Neural cell (in vitro differentiated cells): ENCODE measurements around the gene ST6GALNAC2. TPM values are rescaled to one million over a fixed set of nuclear protein-coding genes. Genes with fewer than 3 reads are reported as not detected.

ENCODE experiments used
- H2AFZ ChIP-seq: fragments of 200-600, 300-800 bp; sonication (generic), shearing (Covaris generic); 2 replicates; pipeline ENCODE4 v1.6.0; 2014; ENCODE audit warnings: low read depth, mild to moderate bottlenecking, antibody characterized with exemption, low read length, moderate library complexity
- H3F3A ChIP-seq: fragments of 200-600 bp; shearing (Covaris generic); 2 replicates; pipeline ENCODE4 v1.6.1; 2016; ENCODE audit warnings: mild to moderate bottlenecking, moderate library complexity, mixed read lengths, antibody characterized with exemption, low read length; ENCODE audit not compliant: insufficient read depth, poor library complexity, severe bottlenecking
- H3K27ac ChIP-seq: fragments of 200-600, 300-800 bp; sonication (generic), shearing (Covaris generic); 2 replicates; pipeline ENCODE4 v1.5.1; 2014; ENCODE audit warnings: mild to moderate bottlenecking, low read length, moderate library complexity
- H3K27me3 ChIP-seq: fragments of 300-800, 200-600 bp; sonication (generic), shearing (Covaris generic); 2 replicates; pipeline ENCODE4 v1.6.0; 2014; ENCODE audit warnings: mild to moderate bottlenecking, low read depth, low read length, moderate library complexity; ENCODE audit not compliant: insufficient read depth
- H3K36me3 ChIP-seq: fragments of 300-800, 200-600 bp; sonication (generic), shearing (Covaris generic); 2 replicates; pipeline ENCODE4 v1.5.1; 2014; ENCODE audit warnings: mild to moderate bottlenecking, antibody characterized with exemption, low read length, moderate library complexity; ENCODE audit not compliant: insufficient read depth
- H3K4me2 ChIP-seq: fragments of 300-800, 200-600 bp; sonication (generic), shearing (Covaris generic); 2 replicates; pipeline ENCODE4 v1.6.0; 2014; ENCODE audit warnings: mild to moderate bottlenecking, low read length
- H3K4me3 ChIP-seq: fragments of 300-800, 200-600 bp; sonication (generic), shearing (Covaris generic); 2 replicates; pipeline ENCODE4 v1.5.1; 2014; ENCODE audit warnings: mild to moderate bottlenecking, low read length, moderate library complexity
- H3K79me2 ChIP-seq: fragments of 200-600 bp; shearing (Covaris generic); replicated peaks from 2 replicates; pipeline ENCODE4 v1.6.0; 2014; ENCODE audit warnings: mild to moderate bottlenecking, low read length, moderate library complexity; ENCODE audit not compliant: insufficient read depth
- H3K9ac ChIP-seq: fragments of 300-800, 200-600 bp; sonication (generic), shearing (Covaris generic); 2 replicates; pipeline ENCODE4 v1.6.1; 2016; ENCODE audit warnings: mild to moderate bottlenecking, low read length, mixed read lengths
- H3K9me2 ChIP-seq: fragments of 200-600 bp; shearing (Covaris generic); 2 replicates; pipeline ENCODE4 v1.6.1; 2016; ENCODE audit warnings: mild to moderate bottlenecking, low read length, mixed read lengths; ENCODE audit not compliant: insufficient read depth
- H3K9me3 ChIP-seq: fragments of 200-600, 300-800 bp; sonication (generic), shearing (Covaris generic); 2 replicates; pipeline ENCODE4 v1.6.1; 2016; ENCODE audit warnings: mild to moderate bottlenecking, mixed run types, low read length, moderate library complexity, mixed read lengths
- H4K20me1 ChIP-seq: fragments of 200-600 bp; shearing (Covaris generic); 2 replicates; pipeline ENCODE4 v1.6.1; 2016; ENCODE audit warnings: mild to moderate bottlenecking, mixed run types; ENCODE audit not compliant: insufficient read depth
- EP300 ChIP-seq: fragments of 450-650 bp; conservative IDR thresholded peaks from 2 replicates; pipeline ENCODE4 v1.6.1; 2014; ENCODE audit warnings: antibody characterized with exemption, mild to moderate bottlenecking, moderate library complexity; ENCODE audit not compliant: poor library complexity, severe bottlenecking
- EZH2 ChIP-seq: fragments of 200-600, 300-800 bp; shearing (Covaris generic), sonication (generic); IDR thresholded peaks from 2 replicates; pipeline ENCODE4 v1.6.1; 2014; ENCODE audit warnings: antibody characterized with exemption, low read length, borderline replicate concordance, mild to moderate bottlenecking; ENCODE audit not compliant: insufficient read depth, poor library complexity, severe bottlenecking
- MXI1 ChIP-seq: fragments of 450-650 bp; conservative IDR thresholded peaks from 2 replicates; pipeline ENCODE4 v1.6.1; 2014; ENCODE audit warnings: antibody characterized with exemption, mild to moderate bottlenecking; ENCODE audit not compliant: poor library complexity, severe bottlenecking
- POLR2AphosphoS5 ChIP-seq: IDR thresholded peaks from 2 replicates; pipeline ENCODE4 v1.6.1; 2012
- RAD21 ChIP-seq: fragments of 450-650 bp; conservative IDR thresholded peaks from 2 replicates; pipeline ENCODE4 v1.6.1; 2014; ENCODE audit warnings: antibody characterized with exemption, mild to moderate bottlenecking, moderate library complexity
- SMC3 ChIP-seq: fragments of 450-650 bp; conservative IDR thresholded peaks from 2 replicates; pipeline ENCODE4 v1.6.1; 2014; ENCODE audit warnings: antibody characterized with exemption, mild to moderate bottlenecking, moderate library complexity; ENCODE audit not compliant: poor library complexity
- TAF1 ChIP-seq: IDR thresholded peaks from 2 replicates; pipeline ENCODE4 v1.6.1; 2012; ENCODE audit warnings: low read depth
- polyA plus RNA-seq: library from polyadenylated mRNA; depleted of rRNA; stranded (reverse); fragments of >200 nt; gene quantifications from 2 replicates; pipeline ENCODE4 v1.2.3, GENCODE V29; 2014
- TF ChIP-seq, protein P1 (sequence below): IDR thresholded peaks from 2 replicates; pipeline ENCODE4 v1.6.1; 2012; ENCODE audit warnings: borderline replicate concordance
- TF ChIP-seq, protein P2 (sequence below): fragments of 450-650 bp; IDR thresholded peaks from 2 replicates; pipeline ENCODE4 v1.5.1; 2014; ENCODE audit warnings: antibody characterized with exemption, mild to moderate bottlenecking, moderate library complexity; ENCODE audit not compliant: poor library complexity, severe bottlenecking

The ST6GALNAC2 gene
- polyA plus RNA-seq, 1 donor from 2014 or later: not detected

GRCh38 chr17:76593384-76593826 lies 7.7 kb upstream of the ST6GALNAC2 start:
- Histone ChIP-seq H4K20me1 (no peaks in the 10 kb centered on the region), H3K9ac (no peak overlapping the region), H3K27ac (no peak overlapping the region), H2AFZ (no peak overlapping the region), H3K9me2 (no peaks in the 10 kb centered on the region), H3K9me3 (no peaks in the 10 kb centered on the region), H3K79me2 (no peaks in the 10 kb centered on the region), H3F3A (no peaks in the 10 kb centered on the region), H3K4me3 (no peak overlapping the region), H3K4me2 (no peak overlapping the region), H3K36me3 (no peaks in the 10 kb centered on the region), H3K27me3 (no peaks in the 10 kb centered on the region)
- TF ChIP-seq SMC3 (no peak), MXI1 (no peak), RAD21 (no peak), POLR2AphosphoS5 (no peak), EZH2 (no peak), TAF1 (no peak), EP300 (no peak)
- TF ChIP-seq, protein P1, sequence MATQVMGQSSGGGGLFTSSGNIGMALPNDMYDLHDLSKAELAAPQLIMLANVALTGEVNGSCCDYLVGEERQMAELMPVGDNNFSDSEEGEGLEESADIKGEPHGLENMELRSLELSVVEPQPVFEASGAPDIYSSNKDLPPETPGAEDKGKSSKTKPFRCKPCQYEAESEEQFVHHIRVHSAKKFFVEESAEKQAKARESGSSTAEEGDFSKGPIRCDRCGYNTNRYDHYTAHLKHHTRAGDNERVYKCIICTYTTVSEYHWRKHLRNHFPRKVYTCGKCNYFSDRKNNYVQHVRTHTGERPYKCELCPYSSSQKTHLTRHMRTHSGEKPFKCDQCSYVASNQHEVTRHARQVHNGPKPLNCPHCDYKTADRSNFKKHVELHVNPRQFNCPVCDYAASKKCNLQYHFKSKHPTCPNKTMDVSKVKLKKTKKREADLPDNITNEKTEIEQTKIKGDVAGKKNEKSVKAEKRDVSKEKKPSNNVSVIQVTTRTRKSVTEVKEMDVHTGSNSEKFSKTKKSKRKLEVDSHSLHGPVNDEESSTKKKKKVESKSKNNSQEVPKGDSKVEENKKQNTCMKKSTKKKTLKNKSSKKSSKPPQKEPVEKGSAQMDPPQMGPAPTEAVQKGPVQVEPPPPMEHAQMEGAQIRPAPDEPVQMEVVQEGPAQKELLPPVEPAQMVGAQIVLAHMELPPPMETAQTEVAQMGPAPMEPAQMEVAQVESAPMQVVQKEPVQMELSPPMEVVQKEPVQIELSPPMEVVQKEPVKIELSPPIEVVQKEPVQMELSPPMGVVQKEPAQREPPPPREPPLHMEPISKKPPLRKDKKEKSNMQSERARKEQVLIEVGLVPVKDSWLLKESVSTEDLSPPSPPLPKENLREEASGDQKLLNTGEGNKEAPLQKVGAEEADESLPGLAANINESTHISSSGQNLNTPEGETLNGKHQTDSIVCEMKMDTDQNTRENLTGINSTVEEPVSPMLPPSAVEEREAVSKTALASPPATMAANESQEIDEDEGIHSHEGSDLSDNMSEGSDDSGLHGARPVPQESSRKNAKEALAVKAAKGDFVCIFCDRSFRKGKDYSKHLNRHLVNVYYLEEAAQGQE: no peak

GRCh38 chr17:76588182-76588581 lies 2.5 kb upstream of the ST6GALNAC2 start:
- no peak for TF ChIP-seq RAD21
- no peak for TF ChIP-seq TAF1
- no peak for TF ChIP-seq POLR2AphosphoS5
- Histone ChIP-seq H3K79me2 (no peaks in the 10 kb centered on the region), H3K9ac (no peak overlapping the region), H3F3A (no peaks in the 10 kb centered on the region), H3K9me3 (no peaks in the 10 kb centered on the region), H3K4me2 (no peak overlapping the region), H2AFZ (no peak overlapping the region), H3K27me3 (peaks cover 46% of the 10 kb centered on the region), H3K27ac (no peak overlapping the region), H3K36me3 (no peaks in the 10 kb centered on the region), H4K20me1 (no peaks in the 10 kb centered on the region), H3K4me3 (no peak overlapping the region), H3K9me2 (no peaks in the 10 kb centered on the region)

GRCh38 chr17:76586741-76587487 lies 1.3 kb upstream of the ST6GALNAC2 start:
- H4K20me1 ChIP-seq: no peaks in the 10 kb centered on the region
- no peak overlapping the region for H3K27ac ChIP-seq
- no peak overlapping the region for H3K9ac ChIP-seq
- H2AFZ ChIP-seq: no peak overlapping the region
- no peaks in the 10 kb centered on the region for H3K36me3 ChIP-seq
- no peak overlapping the region for H3K4me3 ChIP-seq
- TF ChIP-seq RAD21 (no peak), POLR2AphosphoS5 (no peak), TAF1 (no peak), MXI1 (no peak), EP300 (no peak), EZH2 (no peak), SMC3 (no peak)
- TF ChIP-seq, protein P1: no peak
- TF ChIP-seq, protein P2, sequence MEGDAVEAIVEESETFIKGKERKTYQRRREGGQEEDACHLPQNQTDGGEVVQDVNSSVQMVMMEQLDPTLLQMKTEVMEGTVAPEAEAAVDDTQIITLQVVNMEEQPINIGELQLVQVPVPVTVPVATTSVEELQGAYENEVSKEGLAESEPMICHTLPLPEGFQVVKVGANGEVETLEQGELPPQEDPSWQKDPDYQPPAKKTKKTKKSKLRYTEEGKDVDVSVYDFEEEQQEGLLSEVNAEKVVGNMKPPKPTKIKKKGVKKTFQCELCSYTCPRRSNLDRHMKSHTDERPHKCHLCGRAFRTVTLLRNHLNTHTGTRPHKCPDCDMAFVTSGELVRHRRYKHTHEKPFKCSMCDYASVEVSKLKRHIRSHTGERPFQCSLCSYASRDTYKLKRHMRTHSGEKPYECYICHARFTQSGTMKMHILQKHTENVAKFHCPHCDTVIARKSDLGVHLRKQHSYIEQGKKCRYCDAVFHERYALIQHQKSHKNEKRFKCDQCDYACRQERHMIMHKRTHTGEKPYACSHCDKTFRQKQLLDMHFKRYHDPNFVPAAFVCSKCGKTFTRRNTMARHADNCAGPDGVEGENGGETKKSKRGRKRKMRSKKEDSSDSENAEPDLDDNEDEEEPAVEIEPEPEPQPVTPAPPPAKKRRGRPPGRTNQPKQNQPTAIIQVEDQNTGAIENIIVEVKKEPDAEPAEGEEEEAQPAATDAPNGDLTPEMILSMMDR: no peak
- H3K9me2 ChIP-seq: no peaks in the 10 kb centered on the region
- no peaks in the 10 kb centered on the region for H3F3A ChIP-seq
- H3K79me2 ChIP-seq: no peaks in the 10 kb centered on the region
- no peaks in the 10 kb centered on the region for H3K9me3 ChIP-seq
- H3K4me2 ChIP-seq: no peak overlapping the region
- H3K27me3 ChIP-seq: peaks cover 51% of the 10 kb centered on the region
